ENCODE data around the gene MAP2. TPM values are rescaled to one million over a fixed set of nuclear protein-coding genes. Genes with fewer than 3 reads are reported as not detected.
A peak's percentile ranks its signal among the peaks of the same experiment; 100 is the strongest.

The MAP2 gene, protein sequence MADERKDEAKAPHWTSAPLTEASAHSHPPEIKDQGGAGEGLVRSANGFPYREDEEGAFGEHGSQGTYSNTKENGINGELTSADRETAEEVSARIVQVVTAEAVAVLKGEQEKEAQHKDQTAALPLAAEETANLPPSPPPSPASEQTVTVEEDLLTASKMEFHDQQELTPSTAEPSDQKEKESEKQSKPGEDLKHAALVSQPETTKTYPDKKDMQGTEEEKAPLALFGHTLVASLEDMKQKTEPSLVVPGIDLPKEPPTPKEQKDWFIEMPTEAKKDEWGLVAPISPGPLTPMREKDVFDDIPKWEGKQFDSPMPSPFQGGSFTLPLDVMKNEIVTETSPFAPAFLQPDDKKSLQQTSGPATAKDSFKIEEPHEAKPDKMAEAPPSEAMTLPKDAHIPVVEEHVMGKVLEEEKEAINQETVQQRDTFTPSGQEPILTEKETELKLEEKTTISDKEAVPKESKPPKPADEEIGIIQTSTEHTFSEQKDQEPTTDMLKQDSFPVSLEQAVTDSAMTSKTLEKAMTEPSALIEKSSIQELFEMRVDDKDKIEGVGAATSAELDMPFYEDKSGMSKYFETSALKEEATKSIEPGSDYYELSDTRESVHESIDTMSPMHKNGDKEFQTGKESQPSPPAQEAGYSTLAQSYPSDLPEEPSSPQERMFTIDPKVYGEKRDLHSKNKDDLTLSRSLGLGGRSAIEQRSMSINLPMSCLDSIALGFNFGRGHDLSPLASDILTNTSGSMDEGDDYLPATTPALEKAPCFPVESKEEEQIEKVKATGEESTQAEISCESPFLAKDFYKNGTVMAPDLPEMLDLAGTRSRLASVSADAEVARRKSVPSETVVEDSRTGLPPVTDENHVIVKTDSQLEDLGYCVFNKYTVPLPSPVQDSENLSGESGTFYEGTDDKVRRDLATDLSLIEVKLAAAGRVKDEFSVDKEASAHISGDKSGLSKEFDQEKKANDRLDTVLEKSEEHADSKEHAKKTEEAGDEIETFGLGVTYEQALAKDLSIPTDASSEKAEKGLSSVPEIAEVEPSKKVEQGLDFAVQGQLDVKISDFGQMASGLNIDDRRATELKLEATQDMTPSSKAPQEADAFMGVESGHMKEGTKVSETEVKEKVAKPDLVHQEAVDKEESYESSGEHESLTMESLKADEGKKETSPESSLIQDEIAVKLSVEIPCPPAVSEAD (N-terminal part only)
- total RNA-seq (1 to 10 TPM in 3 of 4 donors, under 1 TPM in 1; 0.81 to 6.5 (median 2.7) TPM), polyA plus RNA-seq (1 to 10 TPM in 2 of 3 donors, under 1 TPM in 1; 0.72 to 1.8 (median 1.4) TPM)
- long read RNA-seq, donor 1: 0 reads
- long read RNA-seq, donor 2, partial matches to known transcripts: 0 of 1 reads
- long read RNA-seq, donor 2, other reads (novel, unspliced or antisense): 1 of 1 reads

DNA sequence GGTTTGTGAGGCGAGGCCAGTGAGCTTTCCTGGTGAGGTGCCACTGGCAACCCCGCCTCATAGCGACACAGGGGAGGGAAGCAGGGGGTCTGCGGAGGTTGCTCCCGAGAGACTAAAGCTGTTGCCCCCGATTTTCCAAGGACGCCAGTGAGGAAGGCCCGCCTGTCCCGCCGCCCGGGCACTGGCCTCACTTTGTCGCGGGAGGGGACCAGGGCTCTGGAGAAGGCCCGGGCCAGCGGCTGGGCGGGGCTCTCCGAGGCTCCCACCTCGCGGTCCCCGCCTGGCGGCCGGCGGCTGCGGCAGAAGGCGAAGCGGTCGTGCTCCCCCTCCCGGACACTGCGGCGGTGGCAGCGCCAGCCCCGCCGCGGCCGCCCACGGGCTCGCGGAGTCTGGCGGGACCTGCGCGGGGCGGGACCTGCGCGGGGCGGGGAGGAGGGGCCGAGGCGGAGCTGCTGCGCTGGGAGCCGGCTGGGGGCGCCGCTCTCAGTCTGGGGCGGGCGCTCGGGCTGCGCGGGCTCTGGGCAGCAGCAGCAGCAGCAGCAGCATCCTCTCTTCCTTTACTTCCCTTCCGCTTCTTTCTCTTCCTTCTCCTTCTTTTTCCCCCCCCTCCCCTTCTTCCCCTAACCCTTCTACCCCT is at the start of gene MAP2:
Gene MAP2, plus strand, starts transcription at position 486 of the 637 bp plus-strand sequence. CDS start 229,124 bp downstream, outside the sequence.
- Histone ChIP-seq H3K9me3 (no peaks in the 10 kb centered on the region), H3K4me3 (peak within 1 kb of the TSS; percentile 64), H3K27me3 (ENCODE audit: insufficient read depth in 3 of 3, low read length in 2 of 3) (peaks cover 0 to 19% (median 0%) of the 10 kb centered on the region in 3 donors), H3K4me1 (peaks cover 4% of the 10 kb centered on the region), H3K27ac (no peak within 1 kb of the TSS), H3K36me3 (ENCODE audit: insufficient read depth in 1 of 2, low read depth in 1 of 2) (no peaks in the 10 kb centered on the region)
- intact Hi-C loops (cut with DNase I): loop anchor here in 1 of 2 donors (5.0 kb wide), 1 partner anchor 134 kb away; no protein-coding TSS in a partner anchor
- DNase-seq: peak; percentile 83 to 89
- 2 to 3% (median 3%) methylated on average over 40 to 54 of the region's 57 CpGs for WGBS, 3 donors
- TF ChIP-seq, protein P1, sequence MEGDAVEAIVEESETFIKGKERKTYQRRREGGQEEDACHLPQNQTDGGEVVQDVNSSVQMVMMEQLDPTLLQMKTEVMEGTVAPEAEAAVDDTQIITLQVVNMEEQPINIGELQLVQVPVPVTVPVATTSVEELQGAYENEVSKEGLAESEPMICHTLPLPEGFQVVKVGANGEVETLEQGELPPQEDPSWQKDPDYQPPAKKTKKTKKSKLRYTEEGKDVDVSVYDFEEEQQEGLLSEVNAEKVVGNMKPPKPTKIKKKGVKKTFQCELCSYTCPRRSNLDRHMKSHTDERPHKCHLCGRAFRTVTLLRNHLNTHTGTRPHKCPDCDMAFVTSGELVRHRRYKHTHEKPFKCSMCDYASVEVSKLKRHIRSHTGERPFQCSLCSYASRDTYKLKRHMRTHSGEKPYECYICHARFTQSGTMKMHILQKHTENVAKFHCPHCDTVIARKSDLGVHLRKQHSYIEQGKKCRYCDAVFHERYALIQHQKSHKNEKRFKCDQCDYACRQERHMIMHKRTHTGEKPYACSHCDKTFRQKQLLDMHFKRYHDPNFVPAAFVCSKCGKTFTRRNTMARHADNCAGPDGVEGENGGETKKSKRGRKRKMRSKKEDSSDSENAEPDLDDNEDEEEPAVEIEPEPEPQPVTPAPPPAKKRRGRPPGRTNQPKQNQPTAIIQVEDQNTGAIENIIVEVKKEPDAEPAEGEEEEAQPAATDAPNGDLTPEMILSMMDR (IDR thresholded peaks at IDR 0.05): peak; percentile 90
- peak; percentile 83 to 97 (median 96) for ATAC-seq

DNA sequence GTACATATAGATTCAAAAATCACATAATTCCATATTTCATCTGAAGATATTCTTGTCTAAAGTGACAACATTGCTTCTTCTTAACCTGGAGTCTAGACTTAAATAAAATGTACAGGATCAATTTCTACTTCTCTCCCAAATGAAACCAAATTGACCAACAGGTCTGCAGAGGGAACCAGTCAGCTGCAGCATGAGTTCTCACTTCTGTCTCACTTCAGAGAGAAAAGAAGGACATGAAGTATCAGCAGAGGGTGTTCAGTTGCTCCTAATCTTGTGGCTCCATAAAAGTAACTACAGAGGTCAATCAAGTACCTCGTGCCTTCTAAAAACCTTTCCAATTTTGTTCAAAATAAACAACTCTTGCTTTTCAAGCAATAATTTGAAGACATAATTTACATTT is 47.2 kb upstream of the MAP2 start:
- no peaks in the 10 kb centered on the region for H3K27me3 ChIP-seq (ENCODE audit: insufficient read depth in 3 of 3, low read length in 2 of 3)
- peaks cover 17% of the 10 kb centered on the region for H3K9me3 ChIP-seq
- DNase-seq (no peak), ATAC-seq (no peak)
- H3K27ac ChIP-seq: no peak overlapping the region
- TF ChIP-seq, protein P1 (IDR thresholded peaks at IDR 0.05): no peak
- H3K4me3 ChIP-seq: no peak overlapping the region
- WGBS, 3 donors: 75 to 86% (median 86%) methylated on average over 1 of the region's 1 CpG
- no peaks in the 10 kb centered on the region for H3K36me3 ChIP-seq (ENCODE audit: insufficient read depth in 1 of 2, low read depth in 1 of 2)
- intact Hi-C loops (cut with DNase I): no loop called here
- no peaks in the 10 kb centered on the region for H3K4me1 ChIP-seq

DNA sequence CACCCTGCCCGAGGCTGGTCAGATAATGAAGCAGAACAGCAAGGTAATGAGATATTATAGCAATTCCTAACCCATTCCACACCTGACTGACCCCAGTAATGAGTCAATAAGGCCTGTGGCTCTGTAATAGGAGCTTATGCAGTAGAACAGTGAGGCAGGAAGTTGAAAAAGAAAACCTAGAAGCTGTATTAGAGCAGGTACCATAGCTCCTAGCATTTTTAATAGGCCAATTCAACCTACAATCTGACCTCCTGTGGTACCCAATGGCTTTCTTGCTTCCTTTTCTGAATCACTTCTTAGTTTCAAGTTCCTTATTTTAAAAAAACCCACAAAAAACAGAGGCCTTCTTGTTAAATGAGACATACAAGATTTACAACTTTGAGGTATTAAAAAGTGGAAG is 43.6 kb upstream of the MAP2 start:
- DNase-seq (no peak), ATAC-seq (no peak)
- no peaks in the 10 kb centered on the region for H3K4me1 ChIP-seq
- TF ChIP-seq, protein P1 (IDR thresholded peaks at IDR 0.05): no peak
- peaks cover 15% of the 10 kb centered on the region for H3K9me3 ChIP-seq
- no peak overlapping the region for H3K4me3 ChIP-seq
- H3K27me3 ChIP-seq (ENCODE audit: insufficient read depth in 3 of 3, low read length in 2 of 3): no peaks in the 10 kb centered on the region
- intact Hi-C loops (cut with DNase I): no loop called here
- WGBS, 3 donors: 15 to 32% (median 30%) methylated on average over 1 of the region's 1 CpG
- no peaks in the 10 kb centered on the region for H3K36me3 ChIP-seq (ENCODE audit: insufficient read depth in 1 of 2, low read depth in 1 of 2)
- H3K27ac ChIP-seq: no peak overlapping the region

DNA sequence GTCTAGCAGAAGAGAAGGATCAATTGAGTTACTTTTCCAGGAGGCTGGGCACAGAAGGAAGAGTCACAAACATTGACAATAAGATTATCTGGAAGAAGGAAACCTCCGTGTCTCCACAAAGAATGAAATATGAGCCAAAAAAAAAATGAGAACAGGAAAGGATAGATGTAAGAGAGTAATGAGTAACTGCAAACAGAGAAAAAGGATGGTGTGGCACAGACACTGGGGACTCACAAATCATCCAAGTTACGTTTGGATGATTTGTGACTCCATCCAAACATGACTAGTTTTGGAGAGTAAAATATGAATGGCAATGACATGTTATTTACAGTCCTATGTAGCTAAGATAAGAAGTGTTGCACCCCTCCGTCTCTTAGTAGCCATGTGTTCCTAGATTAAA is 42.8 kb upstream of the MAP2 start:
- no peak overlapping the region for H3K4me3 ChIP-seq
- WGBS, 3 donors: 29 to 39% (median 29%) methylated on average over 3 of the region's 3 CpGs
- no peak overlapping the region for H3K27ac ChIP-seq

More for the DNA sequence above, 42.8 kb upstream of the MAP2 start:
- H3K27me3 ChIP-seq (ENCODE audit: insufficient read depth in 3 of 3, low read length in 2 of 3): no peaks in the 10 kb centered on the region
- H3K4me1 ChIP-seq: no peaks in the 10 kb centered on the region
- no peaks in the 10 kb centered on the region for H3K36me3 ChIP-seq (ENCODE audit: insufficient read depth in 1 of 2, low read depth in 1 of 2)
- no peak for ATAC-seq
- H3K9me3 ChIP-seq: peaks cover 7% of the 10 kb centered on the region
- DNase-seq: no peak
- TF ChIP-seq, protein P1 (IDR thresholded peaks at IDR 0.05): no peak
- intact Hi-C loops (cut with DNase I): no loop called here

All from psoas muscle (tissue), 8 donors.